HG03460 (cell line): ENCODE data around the gene RING1.
A peak's percentile ranks its signal among the peaks of the same experiment; 100 is the strongest.

Experiments
- ATAC-seq: cut with Tn5 transposase; IDR thresholded peaks from one replicate; pipeline ENCODE4 v1.9.1; 2021; ENCODE audit not compliant: unreplicated experiment

RING1 gene

DNA sequence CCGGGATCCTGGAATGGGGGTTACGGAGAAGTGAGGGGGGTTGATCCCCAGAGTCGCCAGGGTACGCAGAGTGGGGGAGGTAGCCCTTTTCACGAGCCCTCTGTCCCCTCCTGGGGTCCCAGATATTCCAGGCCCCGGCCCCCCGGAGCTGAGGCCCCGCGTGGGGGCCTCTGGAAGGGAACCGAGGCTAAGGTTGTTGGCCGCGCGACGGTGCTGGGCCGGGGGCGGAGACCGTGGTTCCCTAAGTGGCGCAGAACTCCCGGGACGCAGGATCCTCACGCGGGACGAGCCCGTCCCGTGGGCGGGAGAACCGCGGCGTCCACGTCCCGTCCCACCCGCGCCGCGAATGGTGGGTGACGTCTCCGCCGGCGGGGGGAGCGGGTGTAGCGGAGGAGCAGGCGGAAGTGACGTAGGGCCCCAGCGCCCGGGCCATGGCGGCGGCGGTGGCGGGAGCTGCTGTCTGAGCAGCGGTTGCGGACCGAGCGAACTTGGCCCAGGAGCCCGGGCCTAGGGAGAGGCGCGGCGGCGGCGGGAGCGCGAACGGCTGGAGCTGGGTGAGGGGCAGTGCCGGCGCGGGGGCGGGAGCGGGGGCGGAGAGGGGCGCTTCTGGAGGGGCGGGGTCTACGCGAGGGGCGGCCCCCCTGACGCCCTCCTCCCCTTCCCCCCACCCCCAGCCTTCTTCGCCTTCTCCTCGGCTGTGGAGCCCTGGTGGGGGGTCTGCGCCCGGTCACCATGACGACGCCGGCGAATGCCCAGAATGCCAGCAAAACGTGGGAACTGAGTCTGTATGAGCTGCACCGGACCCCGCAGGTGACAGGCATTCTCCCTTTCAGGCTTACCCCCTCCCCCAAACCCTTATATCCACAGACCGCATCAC lies at the start of gene RING1:
TSS of gene RING1 (plus strand) at position 410 of the 877 bp plus-strand sequence. CDS start at position 733, 323 bp downstream.
- peak; percentile 48 for ATAC-seq

DNA sequence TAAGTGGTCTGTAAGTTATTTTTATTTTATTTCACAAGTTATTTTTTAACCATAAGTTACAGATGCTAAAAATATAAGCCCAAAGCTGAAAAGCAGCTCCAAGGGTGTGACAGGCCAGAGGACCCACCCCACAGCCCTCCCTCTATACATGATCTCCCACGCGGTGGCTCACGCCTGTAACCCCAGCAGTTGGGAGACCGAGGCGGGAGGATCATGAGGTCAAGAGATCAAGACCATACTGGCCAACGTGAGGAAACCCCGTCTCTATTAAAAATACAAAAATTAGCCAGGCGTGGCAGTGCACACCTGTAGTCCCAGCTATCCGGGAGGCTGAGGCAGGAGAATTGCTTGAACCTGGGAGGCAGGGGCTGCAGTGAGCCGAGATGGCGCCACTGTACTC lies 48.2 kb upstream of the RING1 start:
- ATAC-seq, result no peak

DNA sequence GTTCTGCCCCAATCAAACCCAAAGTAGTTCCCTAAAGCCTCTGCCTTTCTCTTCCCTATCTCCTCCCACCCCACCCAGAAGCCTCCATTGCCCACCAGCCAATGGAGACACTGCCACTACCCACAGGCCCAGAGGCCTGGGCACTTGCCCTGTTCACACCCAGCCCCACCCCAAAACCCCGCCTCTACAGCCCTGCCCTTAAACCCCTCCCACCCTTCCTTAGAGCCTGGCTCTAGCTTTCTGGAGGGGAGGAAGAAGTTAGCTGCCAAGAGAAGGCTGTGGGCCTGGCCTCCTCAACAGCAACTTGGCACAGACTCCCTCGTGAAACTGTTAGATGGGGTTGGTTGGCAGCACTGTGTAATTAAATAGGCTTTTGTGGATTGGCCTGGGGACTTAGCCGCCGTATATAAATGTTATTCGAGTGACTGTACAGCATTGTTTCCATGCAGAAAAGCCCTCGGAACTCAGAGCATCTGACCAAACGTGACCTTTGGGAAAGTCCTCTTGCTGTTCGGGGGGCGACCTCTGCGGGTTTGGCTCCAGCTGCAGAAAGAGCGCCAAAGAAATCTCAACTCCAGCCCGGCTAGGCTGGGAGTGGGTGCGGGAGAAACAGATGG lies 47.5 kb upstream of the RING1 start:
- ATAC-seq, result no peak

DNA sequence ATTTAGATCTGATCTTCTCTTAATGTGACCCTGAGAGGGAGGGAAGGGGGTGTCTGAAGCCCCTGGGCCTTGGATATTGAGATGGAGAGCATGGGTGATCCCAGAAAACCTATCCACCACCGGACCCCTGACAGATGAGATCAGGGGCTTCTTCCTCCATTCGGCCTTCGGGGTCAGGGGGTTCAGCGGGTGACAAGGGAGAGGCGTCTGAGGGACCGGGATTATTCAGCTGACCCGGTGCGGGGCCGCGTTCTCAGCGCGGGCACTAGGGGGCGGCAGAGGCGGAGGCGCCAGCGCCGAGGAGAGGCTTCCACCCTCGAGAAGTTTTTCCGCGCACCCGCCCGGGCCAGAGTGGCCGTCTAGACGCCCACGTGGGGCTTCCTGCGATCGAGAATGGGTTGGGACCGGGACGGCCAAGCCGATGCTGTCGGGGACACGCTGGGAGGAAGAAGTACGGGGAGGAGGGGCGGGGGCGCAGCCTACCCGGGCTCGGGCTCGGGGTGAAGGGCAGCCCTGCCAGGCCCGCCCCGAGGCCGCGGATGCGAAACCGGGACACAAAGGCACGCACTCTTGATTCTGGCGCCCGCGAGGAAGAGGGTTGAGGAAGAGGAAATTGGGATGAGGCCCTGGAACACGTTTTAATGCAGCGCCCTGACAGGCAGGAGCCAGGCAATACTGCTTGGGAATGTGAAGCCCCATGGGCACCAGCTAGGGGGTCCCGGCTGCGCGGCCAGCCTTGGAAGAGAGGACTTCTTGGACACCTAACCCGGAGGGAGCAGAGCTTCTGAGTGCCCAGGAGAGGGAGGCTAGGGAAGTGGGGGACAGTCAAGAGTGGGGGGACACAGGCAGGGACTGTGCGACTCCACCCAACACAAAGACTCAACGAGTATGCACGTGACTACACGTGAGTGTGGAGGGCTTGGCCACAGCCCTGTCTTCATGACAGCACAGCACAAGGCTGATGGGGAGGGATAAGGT lies 46.7 kb upstream of the RING1 start:
- no peak for ATAC-seq

DNA sequence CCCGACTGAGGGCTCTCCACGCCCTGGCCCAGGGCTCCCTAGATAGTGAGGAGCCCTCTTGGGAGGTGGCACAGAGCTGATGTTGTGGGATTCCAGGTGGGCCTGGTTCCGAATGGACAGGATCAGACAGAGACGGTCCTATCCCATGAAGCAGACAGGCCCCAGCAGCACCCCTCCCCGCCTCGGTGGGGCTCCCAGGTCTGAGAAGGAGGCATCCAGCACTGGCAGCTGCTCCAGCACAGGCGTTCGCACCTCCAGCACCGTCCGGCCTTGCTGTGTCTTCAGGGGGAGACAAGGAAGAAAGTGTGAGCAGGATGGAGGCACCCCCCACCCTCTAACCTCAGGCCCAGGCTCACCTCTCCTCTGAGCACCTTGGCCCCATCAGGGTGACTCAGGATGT lies 44.8 kb upstream of the RING1 start:
- ATAC-seq, result no peak

DNA sequence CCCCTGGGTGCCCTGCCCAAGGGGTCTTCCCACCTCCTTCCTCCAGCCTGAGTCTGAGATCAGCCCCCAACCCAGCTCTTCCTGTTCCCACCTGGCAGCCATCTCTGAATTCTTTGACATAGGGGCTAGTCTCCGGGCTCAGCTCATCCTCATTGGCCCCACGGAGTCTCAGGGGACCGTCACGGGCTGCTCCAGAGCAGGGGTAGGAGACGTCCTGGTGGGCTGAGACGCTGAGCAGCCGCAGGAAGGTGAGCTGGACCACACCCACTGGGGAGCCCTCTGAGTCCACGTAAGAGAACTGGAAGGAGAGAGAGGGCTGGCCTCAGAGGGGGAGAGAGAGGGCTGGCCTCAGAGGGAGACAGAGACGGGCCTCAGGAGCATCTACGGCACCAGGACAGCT lies 44.1 kb upstream of the RING1 start:
- ATAC-seq, result no peak

DNA sequence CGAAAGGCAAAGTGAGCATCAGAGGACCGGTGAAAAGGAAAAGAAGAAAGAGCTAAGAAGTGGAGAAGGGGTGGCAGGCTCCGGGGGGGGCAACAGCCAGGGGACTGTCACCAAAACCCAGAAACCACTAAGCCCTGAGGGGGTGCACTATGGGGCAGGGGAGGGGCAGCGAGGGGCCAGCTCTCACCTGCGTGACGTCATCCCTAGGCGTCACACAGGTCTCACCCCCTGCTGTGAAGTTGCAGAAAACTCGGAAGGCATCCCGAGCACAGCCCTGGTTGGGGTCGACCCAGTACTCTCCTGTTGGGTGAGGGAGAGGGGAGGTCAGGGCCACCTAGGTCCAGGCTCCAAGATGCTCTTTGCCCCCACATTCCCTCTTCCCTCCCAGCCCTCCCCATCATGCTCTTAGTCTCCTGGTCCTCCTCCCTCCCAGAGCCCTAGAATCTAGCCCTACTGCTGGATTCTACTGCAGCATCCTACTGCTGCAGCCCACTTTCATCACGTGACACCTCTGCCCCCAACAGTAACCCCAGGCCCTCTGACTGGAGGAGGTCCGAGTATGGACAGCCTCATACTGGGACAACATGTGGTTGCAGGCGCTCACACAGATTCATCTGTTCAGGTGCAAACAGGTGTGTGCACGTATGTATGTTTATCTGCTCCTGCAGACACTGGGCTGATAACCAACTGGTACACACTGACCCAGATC lies 43.5 kb upstream of the RING1 start:
- no peak for ATAC-seq

DNA sequence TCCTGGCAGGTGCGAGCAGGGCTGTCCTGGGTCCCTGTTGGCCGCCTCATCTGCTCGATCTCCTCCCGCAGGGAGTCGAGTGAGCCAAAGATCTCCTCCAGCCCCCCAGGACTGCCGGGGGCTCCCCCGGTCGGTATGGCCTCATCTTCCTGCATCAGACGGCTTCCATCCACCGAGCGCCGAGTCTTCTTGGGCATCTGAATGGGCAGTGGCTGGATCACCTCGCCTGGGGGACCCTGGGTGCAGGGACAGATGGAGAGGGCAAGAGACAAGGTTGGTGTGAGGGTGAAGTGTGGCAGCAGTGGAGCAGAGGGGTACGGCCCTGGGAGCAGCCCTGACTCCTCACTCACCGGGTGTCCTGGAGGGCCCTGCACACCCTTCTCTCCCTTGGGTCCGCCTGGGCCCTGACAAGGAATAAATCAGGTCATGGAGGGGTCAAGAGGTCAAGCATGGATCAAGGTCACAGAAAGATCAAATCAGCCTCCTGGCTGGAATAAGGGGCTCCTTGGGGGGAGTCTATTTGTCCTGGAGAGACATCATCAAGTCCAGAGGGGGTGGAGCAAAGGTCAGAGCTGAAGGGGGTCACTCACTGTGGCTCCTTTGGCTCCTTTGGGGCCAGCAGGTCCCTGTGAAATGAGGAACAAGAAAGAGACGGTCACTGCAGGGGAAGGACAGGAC lies 42.6 kb upstream of the RING1 start:
- ATAC-seq, result no peak

DNA sequence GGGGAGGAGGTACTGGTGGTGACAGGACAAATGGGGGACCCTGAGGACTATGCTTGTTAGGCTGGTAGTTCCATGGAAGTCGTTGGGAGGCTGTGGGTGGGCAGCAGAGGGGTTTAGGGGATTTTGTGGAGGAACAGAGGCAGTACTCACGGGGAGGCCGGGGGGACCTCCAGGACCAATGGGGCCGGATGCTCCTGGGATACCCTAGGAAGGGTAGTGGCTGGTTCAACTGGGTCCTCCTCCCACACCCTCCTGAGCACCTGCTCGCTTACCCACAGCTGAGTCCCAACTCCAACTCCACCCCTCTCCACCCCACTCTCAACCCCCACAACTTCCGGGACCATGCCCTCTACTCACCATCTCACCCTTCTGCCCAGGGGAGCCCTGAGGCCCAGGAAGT lies 41.9 kb upstream of the RING1 start:
- ATAC-seq, result no peak

DNA sequence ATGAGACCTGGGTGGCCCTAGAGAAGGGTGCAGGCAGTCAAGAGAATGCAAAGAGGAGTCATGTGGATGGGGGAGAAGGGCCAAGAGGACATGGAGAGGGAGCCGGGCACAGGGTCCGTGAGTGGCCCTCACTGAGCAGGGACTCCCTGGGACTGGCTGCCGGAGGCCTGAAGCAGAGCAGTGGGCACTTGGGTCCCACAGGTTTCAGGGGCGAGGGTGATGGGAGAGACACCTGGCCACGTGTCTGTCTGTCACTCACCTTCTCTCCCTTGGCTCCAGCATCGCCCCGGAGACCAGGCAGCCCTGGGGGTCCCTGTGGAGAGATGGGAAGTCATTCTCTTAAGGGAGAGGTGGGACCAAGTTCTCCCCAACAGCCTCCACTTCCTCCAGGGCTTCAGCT lies 41.5 kb upstream of the RING1 start:
- ATAC-seq, result no peak

DNA sequence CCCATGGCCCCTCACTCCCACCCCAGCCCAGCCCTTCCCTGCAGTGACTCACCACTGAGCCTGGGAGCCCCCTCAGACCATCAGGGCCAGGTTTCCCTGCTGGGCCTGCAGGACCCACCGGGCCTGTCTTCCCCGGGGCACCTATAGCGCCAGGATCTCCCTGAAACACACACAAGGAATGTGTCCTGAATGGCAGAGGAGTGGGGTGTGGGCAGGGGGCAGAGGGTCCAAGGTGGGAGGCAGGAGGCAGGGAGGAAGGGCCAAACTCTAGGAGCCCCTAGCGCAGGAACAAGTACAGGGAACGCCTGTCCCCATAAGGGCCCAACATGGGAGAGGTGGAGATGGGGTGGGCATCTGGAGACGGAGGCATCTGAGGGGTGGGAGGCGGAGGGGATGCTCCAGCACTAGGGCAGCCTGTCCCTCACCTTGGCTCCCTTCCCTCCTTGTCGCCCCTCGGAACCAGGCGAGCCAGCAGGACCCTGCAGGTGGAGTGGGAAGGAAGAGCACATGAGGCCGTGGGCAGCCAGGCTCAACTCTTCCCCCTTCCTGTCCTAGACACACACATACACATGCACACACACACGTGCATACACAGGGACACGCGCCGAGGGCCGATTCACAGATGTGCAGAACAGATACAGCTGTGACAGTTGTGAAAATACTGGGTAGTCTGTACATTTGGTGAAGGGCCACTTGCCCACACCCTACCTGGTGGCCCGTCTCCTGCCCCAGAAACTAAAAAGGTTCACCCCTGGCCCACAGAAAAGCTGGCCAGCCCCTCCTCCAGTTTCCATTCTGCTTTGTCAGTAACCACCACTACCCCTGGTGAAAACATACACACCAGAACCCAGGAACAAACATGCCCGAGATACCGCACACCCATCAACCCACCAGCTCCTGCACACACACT lies 40.7 kb upstream of the RING1 start:
- ATAC-seq, result no peak

DNA sequence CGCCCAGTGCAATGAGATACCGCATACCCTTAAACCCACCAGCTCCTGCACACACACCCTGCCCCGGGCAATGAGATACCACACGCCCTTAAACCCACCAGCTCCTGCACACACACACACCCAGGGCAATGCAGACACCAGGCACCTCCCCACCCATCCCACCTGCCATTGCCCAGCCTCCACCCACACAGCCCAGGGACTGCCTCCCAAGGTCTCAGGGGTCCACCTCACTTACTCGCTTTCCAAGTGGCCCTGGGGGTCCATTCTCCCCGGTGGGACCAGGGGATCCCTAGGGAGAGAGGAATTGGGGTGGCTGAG lies 40.1 kb upstream of the RING1 start:
- ATAC-seq, result no peak

DNA sequence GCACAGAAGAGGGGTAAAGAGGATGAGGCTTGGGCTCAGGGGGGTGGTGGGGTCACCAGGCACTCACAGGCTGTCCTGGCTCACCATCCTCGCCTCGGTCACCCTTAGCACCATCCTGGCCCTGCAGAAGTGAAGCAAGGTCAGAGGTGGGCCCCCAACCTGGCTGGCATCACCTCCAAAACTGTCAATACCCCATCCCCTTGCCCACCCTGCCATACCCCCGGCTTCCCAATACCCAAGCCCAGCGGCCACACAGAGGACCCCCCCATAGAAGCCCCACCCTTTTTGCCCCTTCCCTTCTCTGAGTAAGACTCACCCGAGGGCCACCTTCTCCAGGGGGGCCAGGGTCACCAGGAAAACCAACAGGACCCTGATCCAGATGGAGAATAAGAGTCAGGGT lies 39.7 kb upstream of the RING1 start:
- no peak for ATAC-seq

DNA sequence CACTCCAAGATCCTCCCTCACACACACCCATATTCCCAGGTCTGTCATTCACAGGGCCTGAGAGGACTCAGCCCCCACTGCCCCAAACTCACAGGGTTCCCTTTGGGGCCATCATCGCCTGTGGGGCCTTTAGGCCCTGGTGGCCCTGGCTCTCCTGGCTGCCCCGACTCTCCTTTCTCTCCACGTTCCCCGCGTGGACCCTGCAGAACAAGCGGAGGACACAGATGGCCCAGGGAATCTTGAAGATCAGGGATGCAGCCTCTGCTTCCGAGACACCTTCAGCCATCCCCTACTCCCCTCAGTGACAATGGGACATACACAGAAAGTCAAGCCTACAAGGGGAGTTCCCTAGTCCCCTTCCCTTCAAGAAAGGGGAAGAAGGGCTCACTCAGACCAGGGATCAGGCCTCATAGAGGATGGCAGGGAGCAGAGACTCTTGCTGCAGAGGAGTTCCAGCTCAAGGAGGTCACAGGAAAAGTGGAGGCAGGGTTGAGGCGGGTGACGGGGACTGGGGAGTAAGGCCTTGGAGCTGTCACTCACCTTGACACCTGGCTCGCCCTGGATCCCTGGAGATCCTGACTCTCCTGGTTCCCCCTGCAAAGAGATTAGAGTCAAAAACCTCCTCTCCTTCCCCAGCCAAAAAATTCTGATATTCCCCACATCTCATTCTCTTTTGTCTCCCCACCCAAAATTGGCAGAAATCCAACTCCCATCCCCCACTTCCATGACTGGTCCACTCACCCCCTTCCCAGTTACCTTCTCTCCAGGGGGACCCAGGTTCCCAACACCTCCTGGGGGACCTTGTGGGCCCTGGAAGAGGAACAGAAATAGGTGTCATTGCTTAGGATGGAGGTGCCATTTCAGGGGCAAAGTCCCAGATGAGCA lies 38.8 kb upstream of the RING1 start:
- no peak for ATAC-seq

DNA sequence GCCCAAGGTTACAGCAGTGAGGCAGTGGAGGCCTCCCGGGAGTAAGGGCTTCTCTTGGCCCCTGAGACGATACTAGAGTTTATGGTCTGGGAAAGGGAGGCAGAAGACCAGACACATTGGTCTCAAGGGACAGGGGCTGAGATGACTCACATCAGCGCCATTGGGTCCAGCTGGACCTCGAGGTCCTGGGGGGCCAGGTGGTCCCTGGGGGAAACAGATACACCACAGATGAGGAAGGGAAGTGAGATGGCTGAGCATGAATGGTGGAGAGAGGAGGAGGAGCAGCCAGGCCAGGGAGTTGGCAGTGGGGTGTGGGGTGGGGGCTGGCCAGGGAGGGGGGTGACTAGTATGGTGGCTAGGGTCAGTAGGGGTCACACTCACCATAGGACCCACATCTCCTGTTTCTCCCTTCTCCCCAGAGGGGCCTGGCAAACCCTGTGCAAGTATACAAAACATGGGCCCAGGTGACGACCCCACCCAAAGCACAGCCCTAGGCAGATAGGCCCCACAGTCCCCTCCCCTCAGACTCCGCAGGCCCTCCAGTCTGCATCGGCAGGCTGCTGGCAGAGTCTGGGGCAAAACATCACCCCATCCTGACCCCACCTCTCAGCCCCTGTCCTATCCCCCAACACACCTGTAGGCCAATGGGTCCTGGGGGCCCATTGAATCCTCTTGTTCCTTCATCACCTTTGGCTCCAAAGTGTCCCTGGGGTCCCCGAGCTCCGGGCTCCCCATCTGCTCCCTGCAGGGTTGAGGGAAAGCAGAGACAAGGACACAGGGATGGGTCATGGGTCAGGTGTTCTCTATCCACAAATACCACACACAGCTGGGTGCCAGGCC lies 37.9 kb upstream of the RING1 start:
- ATAC-seq, result no peak

DNA sequence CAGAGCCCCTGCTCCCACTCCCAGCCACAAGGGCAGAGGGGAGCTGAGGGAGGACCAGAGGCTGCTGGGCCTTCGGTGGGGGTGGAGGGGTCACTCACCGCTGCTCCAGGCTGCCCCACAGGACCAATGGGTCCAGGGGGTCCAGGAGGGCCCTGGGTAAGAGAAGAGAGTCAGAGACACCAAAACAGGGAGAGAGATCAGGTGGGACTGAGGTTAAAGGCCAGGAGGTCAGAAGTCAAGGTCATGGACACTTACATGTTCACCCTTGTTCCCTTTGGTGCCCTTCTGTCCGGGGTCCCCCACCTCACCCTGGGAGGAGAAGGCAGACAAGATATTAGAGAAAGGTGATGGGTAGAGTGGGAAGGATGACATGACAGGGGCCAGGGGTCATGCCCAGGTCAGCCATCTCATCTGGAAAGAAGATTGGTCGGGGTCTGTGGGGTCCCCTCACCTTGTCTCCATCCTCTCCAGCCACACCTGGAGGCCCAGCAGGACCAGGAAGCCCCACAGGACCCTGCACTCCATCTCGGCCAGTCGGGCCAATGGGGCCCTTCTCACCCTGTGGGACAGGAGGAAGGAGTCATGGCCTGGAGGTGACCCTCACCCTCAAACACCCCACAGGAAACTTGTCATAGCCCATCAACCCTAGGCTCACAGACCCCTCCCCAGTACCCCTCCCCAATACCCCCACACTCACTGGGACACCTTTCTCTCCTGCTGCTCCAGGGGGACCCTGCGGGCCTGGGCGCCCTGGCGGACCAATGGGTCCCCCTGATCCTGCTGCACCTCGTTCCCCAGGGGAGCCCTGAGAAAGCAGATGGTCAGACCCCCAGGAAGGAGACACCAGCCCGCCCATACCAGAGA lies 37.1 kb upstream of the RING1 start:
- no peak for ATAC-seq
